Keratinocyte (primary cell): ENCODE measurements around the gene TUBB4A.

Experiments used
- EZH2 ChIP-seq: IDR thresholded peaks from one replicate; pipeline ENCODE4 v1.6.1; 2012; ENCODE audit warnings: inconsistent platforms, mild to moderate bottlenecking, low read length, moderate library complexity
- TF ChIP-seq, protein P1 (sequence below), 3 experiments: IDR thresholded peaks in 1 of 3; conservative IDR thresholded peaks in 1 of 3; optimal IDR thresholded peaks in 1 of 3; 2 replicates in 2 of 3; 3 replicates in 1 of 3; pipeline versions ENCODE3 to v1.5.1; 2011; ENCODE audit warnings: low read length in 3 of 3, mild to moderate bottlenecking in 3 of 3, moderate library complexity in 2 of 3, control low read depth in 1 of 3, inconsistent platforms in 1 of 3; ENCODE audit not compliant: insufficient read depth in 2 of 3; ENCODE audit errors: extremely low read depth in 1 of 3

DNA sequence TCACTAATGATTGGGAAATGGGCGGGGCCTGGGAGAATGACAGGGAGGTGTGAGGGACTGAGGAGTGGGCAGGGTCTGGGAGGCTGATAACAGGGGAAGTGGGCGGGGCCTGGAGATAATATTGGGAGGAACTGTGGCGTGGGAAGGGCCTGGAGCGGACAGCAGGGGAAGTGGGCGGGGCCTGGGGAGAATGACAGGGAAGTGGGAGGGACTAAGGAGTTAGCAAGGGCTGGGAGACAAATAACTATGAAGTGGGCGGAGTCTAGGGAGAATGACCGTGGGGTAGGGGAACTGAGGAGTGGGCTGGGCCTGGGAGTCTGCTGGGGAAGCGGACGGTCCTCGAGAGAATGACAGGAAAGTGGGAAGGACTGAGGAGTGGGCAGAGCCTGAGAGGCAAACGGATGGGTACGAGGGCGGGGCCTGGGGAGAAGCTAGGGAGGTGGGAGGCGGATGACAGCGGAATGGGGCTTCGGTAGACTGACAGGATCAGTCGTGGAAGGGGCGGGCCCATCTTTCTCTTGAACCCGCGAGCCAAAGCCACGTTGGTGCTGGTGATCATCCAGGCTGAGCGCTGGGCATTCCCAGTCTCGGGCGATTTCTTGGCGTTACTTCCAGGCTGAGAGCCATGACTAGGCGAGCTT lies 14.0 kb upstream of the TUBB4A start:
- TF ChIP-seq, protein P1, sequence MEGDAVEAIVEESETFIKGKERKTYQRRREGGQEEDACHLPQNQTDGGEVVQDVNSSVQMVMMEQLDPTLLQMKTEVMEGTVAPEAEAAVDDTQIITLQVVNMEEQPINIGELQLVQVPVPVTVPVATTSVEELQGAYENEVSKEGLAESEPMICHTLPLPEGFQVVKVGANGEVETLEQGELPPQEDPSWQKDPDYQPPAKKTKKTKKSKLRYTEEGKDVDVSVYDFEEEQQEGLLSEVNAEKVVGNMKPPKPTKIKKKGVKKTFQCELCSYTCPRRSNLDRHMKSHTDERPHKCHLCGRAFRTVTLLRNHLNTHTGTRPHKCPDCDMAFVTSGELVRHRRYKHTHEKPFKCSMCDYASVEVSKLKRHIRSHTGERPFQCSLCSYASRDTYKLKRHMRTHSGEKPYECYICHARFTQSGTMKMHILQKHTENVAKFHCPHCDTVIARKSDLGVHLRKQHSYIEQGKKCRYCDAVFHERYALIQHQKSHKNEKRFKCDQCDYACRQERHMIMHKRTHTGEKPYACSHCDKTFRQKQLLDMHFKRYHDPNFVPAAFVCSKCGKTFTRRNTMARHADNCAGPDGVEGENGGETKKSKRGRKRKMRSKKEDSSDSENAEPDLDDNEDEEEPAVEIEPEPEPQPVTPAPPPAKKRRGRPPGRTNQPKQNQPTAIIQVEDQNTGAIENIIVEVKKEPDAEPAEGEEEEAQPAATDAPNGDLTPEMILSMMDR (optimal IDR thresholded peaks at IDR 0.05 in 1 of 3, IDR thresholded peaks at IDR 0.05 in 1 of 3, conservative IDR thresholded peaks at IDR 0.05 in 1 of 3; ENCODE audit: extremely low read depth in 1 of 3, insufficient read depth in 2 of 3, low read length in 3 of 3): no peak
- no peak for TF ChIP-seq EZH2
